GM12873 (cell line): ENCODE data around the gene MAPK7.

Experiments used
- TF ChIP-seq, protein P1 (sequence below): IDR thresholded peaks from 2 replicates; pipeline ENCODE4 v1.5.1; 2012; ENCODE audit warnings: low read depth, mild to moderate bottlenecking, moderate library complexity, low read length, control low read depth; ENCODE audit not compliant: insufficient read depth; ENCODE audit errors: missing control alignments

Gene MAPK7

DNA sequence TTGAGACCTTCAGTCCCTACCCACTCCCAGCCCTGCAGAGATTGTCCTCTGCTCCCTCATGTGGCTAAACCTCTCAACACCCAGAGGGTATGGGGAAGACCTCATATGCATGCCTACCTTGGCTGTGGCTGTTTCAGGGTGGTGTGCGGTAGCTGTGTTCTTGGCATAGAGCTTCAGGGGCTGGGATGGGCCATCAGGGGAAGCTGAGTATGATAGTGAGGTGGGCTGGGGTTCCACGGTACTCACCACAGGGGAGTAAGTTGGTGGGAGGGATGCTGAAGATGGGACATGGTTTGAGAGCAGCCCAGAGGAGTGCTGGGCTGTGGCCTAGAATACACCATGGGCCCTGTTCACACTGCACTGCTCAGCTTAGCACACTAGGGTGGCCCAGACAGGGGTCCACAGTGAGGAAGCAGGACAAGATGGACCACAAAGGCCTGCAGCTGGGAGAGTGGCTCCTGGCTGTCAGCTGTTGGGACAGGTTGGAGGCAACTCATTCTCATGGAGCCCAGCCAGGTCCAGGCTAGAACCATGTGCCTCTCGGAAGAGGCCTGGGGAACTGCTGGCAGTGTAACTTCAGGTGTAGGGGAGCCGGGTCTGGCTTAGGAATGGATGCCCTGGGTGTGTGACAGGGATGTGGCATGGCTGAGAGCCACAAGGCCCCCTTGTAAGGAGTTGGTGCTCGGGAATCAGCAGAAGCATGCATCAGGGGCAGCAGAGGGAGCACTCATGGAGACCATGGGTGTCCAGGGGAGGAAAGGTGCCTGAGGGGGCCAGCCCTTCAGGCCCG lies 5.6 kb downstream of the MAPK7 start:
- TF ChIP-seq, protein P1, sequence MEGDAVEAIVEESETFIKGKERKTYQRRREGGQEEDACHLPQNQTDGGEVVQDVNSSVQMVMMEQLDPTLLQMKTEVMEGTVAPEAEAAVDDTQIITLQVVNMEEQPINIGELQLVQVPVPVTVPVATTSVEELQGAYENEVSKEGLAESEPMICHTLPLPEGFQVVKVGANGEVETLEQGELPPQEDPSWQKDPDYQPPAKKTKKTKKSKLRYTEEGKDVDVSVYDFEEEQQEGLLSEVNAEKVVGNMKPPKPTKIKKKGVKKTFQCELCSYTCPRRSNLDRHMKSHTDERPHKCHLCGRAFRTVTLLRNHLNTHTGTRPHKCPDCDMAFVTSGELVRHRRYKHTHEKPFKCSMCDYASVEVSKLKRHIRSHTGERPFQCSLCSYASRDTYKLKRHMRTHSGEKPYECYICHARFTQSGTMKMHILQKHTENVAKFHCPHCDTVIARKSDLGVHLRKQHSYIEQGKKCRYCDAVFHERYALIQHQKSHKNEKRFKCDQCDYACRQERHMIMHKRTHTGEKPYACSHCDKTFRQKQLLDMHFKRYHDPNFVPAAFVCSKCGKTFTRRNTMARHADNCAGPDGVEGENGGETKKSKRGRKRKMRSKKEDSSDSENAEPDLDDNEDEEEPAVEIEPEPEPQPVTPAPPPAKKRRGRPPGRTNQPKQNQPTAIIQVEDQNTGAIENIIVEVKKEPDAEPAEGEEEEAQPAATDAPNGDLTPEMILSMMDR: no peak

DNA sequence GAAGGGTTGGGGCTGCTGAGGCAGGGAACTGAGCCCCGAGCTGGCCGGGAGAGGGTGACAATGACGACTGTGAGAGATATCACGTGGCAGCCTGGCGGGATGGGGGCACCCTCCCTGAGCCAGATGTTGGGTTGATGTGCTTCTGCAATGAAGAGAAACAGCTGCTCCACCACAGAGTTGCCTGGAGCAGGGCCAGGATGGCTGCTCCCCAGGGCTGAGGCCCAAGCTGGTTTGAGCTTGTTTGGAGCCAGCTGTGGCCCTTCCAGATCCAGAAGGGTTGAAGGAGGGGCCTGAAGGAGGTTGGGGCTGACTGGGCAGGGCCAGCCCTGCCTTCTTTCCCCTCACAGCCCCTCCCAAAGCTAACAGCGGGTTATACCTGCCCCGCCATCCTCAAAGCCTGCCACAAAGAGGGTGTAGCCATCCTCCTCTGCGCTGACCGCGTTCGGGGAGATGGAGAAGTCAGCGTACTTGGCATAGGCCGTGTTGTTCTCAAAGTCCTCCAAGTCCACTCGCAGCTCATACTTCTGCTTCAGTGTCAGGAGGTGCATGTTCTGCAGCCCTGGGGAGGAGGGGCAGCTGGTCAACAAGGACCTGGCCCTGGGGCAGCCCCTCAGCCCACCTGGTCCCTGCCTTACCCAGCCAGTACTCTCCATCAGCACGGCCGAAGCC lies 6.6 kb downstream of the MAPK7 start:
- TF ChIP-seq, protein P1: no peak

DNA sequence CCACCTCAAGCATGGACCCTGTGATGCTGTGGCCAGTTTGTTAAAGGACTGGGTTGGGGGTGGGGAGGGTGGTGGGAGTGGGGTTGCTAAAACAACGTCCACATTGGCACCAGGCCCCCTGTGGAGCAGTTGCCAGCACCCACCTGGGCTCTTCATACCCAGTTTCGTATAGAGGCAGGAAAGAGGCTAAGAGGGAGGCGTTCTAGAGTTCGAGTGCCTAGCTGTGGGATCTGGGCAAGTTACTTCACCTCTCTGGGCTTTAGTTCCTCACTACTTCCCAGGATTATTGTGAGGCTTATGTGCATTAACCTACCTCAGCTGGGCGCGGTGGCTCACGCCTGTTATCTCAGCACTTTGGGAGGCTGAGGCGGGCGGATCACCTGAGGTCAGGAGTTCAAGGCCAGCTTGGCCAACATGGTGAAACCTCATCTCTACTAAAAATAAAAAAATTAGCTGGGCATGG lies 7.3 kb downstream of the MAPK7 start:
- TF ChIP-seq, protein P1: no peak

DNA sequence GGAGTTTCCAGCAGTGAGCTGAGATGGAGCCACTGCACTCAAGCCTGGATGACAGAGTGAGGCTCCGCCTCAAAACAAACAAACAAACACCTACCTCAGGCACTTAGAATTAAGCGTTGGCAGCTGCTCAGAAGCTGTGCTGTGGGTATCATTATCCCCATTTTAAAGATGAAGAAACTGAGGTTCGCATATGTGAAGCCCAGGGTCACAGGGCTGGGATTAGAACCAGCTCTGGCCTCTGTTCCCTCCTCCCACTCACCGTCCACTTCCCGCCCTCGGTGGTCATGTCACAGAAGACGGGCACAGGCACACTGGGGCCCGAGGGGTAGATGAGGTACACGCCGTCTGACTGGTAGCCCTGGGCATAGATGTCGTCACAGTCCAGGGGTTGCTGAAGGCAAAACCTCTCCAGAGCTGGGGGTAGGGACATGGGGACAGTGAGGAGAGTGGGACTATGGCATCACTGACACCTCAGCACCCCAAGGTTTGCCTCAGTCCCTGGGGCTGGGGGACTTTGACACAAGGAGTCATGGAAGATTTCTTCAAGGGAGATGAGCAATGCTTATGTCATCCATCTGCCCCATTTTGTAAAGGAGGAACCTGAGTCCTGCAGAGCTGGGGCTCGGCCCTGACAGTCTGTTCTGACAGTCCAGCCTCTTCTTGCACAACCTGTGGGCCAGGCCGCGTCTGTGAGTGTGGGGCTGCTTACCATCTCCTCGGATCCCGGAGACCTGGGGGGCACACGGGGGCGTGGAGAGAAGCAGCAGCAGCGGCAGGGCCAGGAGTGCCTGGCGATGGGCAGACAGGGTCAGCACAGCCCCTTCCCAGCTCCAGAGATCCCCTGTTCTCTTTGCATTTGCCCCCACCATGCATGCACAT lies 8.0 kb downstream of the MAPK7 start:
- TF ChIP-seq, protein P1: no peak

DNA sequence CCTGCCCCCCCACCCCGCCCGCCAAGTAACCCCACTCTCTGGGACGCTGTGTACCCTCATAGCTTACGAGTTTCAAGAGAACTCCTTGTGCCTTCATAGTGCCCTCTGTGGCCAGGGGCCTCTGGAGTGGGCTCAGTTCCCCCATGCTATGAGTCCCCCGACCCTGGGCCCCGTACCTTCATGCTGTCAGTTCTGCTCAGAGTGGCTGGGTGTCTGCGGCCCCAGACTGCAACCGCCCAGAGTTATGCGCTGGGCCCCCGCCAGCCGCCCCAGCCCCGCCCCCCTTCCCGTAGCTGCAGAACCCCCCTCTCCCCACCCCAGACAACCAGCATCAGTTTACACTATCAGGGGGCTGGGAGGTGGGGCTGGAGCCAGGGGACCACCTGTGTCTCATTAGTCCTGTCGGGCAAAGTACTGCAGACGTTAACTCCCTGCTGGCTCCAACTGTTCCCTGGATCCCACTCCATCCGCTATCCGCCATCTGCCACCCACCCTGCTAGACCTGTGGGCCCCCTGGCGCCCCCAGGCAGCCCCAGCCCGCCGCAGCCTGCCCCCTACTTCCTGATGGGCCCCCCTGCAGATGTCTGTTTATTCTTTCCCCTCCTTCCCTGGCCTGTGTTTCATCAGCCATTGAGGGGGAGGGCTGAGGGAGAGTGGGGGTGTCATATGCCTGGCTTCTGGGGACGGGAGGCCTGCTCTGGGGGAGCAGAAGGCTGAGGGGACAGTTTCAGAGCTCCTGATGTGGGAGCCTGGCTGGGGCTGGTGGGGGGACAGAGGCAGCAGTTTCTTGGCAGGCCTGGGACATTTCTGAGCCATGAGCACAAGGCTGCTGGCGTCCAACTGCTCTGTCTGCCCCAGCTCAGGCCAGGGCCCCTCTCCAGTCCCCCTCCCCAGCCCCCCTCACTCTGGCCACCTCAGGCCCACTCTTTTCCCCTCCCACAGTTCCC lies 8.9 kb downstream of the MAPK7 start, which contains the start of gene MFAP4:
MFAP4 (minus strand) TSS at position 217 of the 947 bp plus-strand sequence; CDS start at position 182, 35 bp downstream.
- TF ChIP-seq, protein P1: no peak

DNA sequence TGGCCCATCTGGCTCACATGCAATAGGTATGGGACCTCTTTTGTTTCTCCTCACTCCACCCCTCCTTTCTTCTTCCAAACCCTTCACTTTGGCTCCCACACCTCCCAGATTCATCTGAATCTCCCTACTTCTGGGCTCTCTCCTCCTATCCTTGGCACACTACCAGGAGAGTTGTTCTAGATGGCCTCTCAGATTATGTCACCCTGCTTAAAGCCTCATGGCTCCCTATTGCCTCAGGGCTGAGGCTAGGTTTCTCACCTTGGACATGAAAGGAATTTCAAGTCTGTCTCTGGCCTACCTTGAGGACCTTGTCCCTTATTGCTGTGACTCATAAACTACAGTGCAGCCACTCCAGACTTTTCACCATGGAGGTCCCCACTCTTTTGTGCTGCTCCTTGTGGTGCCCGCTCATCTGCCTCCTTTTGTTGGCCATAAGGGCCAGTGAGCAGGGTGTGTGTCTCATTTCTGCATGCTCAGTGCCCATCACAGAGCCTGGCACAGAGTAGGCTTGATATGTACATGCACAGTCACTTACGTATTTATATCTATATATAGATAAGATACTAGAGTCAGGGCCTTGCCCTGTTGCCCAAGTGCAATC lies 9.7 kb downstream of the MAPK7 start:
- TF ChIP-seq, protein P1: no peak
